ENCODE data around the gene SPTSSA.
A peak's percentile ranks its signal among the peaks of the same experiment; 100 is the strongest.
"Not testable (repeated sequence)": the region's sequence is repeated elsewhere in the genome, so short reads cannot be mapped to it uniquely, and the experiment has no call there.

SPTSSA gene

GRCh38 chr14:34425095-34425851 is 36.8 kb downstream of the SPTSSA start:
- DNase-seq = no peak

- DNase-seq = no peak
Observed at GRCh38 chr14:34424488-34424887, 37.6 kb downstream of the SPTSSA start.

GRCh38 chr14:34423445-34423844 is 38.6 kb downstream of the SPTSSA start:
- no peak for DNase-seq

GRCh38 chr14:34420547-34421150 is 41.4 kb downstream of the SPTSSA start:
- no peak for DNase-seq

GRCh38 chr14:34409721-34410120 is 52.3 kb downstream of the SPTSSA start:
- DNase-seq = no peak

GRCh38 chr14:34407951-34408350 is 54.1 kb downstream of the SPTSSA start:
- DNase-seq = no peak

- DNase-seq = no peak
Observed at GRCh38 chr14:34404416-34404815, 57.6 kb downstream of the SPTSSA start.

- DNase-seq = no peak
Observed at GRCh38 chr14:34403646-34404045, 58.4 kb downstream of the SPTSSA start.

- no peak for DNase-seq
Observed at GRCh38 chr14:34398024-34398423, 64.0 kb downstream of the SPTSSA start.

- DNase-seq = peak; percentile 22
Observed at GRCh38 chr14:34387974-34388516, 74.0 kb downstream of the SPTSSA start.

GRCh38 chr14:34386865-34387485 is 75.1 kb downstream of the SPTSSA start:
- no peak for DNase-seq

GRCh38 chr14:34385881-34386280 is 76.2 kb downstream of the SPTSSA start:
- DNase-seq = not testable (repeated sequence)

- DNase-seq = no peak
Observed at GRCh38 chr14:34383839-34384238, 78.2 kb downstream of the SPTSSA start.

Measured in fibroblast of skin of right biceps (primary cell).